Panc1 (cell line): ENCODE results near the gene UGT1A8.

ENCODE experiments used
- POLR2AphosphoS5 ChIP-seq: IDR thresholded peaks from 2 replicates; pipeline ENCODE4 v1.6.1; 2012; ENCODE audit warnings: mild to moderate bottlenecking, low read depth, low read length, moderate library complexity
- SIN3A ChIP-seq: IDR thresholded peaks from 2 replicates; pipeline ENCODE4 v1.6.1; 2012; ENCODE audit warnings: low read depth, mild to moderate bottlenecking, low read length, moderate library complexity, borderline replicate concordance; ENCODE audit not compliant: insufficient read depth
- TCF7L2 ChIP-seq: IDR thresholded peaks from 2 replicates; pipeline ENCODE4 v1.6.1; 2011; ENCODE audit warnings: mild to moderate bottlenecking, low read depth, low read length, inconsistent platforms
- TF ChIP-seq, protein P1 (sequence below): fragments of 450-650 bp; IDR thresholded peaks from 2 replicates; pipeline ENCODE4 v1.5.1; 2017; ENCODE audit warnings: mild to moderate bottlenecking

DNA sequence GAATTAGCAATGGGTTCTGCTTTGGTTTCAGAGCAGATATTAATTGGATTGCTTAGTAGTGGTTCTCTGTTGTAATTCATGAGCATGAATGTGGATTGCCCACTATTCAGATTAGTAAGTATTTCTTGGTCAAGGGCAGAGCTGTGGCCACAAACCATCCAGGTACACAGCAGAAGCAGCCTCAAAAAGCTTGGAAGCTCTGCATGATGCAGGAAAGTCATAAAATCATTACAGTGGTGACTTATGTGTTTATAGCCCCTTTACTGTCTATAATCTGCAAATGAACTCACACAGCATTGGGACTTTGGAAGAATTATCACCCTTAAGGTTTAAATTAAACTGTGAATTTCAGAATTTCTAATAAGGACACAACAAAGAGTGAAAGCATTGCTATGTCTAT, 140.7 kb downstream of the UGT1A8 start:
- TF ChIP-seq, protein P1, sequence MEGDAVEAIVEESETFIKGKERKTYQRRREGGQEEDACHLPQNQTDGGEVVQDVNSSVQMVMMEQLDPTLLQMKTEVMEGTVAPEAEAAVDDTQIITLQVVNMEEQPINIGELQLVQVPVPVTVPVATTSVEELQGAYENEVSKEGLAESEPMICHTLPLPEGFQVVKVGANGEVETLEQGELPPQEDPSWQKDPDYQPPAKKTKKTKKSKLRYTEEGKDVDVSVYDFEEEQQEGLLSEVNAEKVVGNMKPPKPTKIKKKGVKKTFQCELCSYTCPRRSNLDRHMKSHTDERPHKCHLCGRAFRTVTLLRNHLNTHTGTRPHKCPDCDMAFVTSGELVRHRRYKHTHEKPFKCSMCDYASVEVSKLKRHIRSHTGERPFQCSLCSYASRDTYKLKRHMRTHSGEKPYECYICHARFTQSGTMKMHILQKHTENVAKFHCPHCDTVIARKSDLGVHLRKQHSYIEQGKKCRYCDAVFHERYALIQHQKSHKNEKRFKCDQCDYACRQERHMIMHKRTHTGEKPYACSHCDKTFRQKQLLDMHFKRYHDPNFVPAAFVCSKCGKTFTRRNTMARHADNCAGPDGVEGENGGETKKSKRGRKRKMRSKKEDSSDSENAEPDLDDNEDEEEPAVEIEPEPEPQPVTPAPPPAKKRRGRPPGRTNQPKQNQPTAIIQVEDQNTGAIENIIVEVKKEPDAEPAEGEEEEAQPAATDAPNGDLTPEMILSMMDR = no peak
- TF ChIP-seq POLR2AphosphoS5 = no peak
- no peak for TF ChIP-seq SIN3A
- no peak for TF ChIP-seq TCF7L2
